Fibroblast of mammary gland (primary cell): Measurements from ENCODE around the gene NFIB.
A peak's percentile ranks its signal among the peaks of the same experiment; 100 is the strongest.

Experiments used
- DNase-seq: peaks from one replicate; pipeline ENCODE4 v3.0.0-alpha.2; 2010; ENCODE audit warnings: low read depth
- H3K4me3 ChIP-seq: 2 replicates; pipeline ENCODE4 v1.5.1; 2011; ENCODE audit warnings: low read depth, mild to moderate bottlenecking, low read length, moderate library complexity; ENCODE audit not compliant: control insufficient read depth
- TF ChIP-seq, protein P1 (sequence below): conservative IDR thresholded peaks from 2 replicates; pipeline ENCODE4 v1.5.1; 2011; ENCODE audit warnings: low read depth, low read length, inconsistent platforms; ENCODE audit not compliant: control insufficient read depth, insufficient read depth

NFIB gene

GRCh38 chr9:14081745-14082144, 232.2 kb downstream of the NFIB start:
- no peak overlapping the region for H3K4me3 ChIP-seq
- TF ChIP-seq, protein P1, sequence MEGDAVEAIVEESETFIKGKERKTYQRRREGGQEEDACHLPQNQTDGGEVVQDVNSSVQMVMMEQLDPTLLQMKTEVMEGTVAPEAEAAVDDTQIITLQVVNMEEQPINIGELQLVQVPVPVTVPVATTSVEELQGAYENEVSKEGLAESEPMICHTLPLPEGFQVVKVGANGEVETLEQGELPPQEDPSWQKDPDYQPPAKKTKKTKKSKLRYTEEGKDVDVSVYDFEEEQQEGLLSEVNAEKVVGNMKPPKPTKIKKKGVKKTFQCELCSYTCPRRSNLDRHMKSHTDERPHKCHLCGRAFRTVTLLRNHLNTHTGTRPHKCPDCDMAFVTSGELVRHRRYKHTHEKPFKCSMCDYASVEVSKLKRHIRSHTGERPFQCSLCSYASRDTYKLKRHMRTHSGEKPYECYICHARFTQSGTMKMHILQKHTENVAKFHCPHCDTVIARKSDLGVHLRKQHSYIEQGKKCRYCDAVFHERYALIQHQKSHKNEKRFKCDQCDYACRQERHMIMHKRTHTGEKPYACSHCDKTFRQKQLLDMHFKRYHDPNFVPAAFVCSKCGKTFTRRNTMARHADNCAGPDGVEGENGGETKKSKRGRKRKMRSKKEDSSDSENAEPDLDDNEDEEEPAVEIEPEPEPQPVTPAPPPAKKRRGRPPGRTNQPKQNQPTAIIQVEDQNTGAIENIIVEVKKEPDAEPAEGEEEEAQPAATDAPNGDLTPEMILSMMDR = no peak
- no peak for DNase-seq

GRCh38 chr9:14080959-14081542, 232.9 kb downstream of the NFIB start:
- peak; percentile 53 for DNase-seq
- TF ChIP-seq, protein P1 = no peak

DNA sequence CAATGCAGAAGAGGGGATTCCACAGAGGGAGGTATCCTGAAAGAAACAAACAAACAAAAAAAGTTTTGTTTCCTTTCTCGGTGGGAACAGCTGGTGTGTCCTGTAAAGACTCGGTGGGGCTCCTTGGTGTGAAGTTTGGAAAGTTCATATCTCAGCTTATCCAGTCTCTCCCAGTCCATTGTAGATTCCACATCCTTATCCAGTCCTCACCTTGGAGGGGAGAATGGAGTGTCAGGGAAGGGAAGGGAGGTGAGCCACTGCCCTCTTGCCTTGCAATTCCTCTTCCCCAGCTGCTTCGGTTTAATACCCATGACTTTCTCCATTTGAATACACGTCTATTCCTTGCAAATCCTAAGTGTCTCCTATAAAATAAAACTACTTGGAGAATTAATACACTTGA, 234.5 kb downstream of the NFIB start:
- TF ChIP-seq, protein P1 = no peak
- no peak overlapping the region for H3K4me3 ChIP-seq
- DNase-seq = no peak

More at GRCh38 chr9:14080959-14081542, 232.9 kb downstream of the NFIB start:
- H3K4me3 ChIP-seq = no peak overlapping the region

DNA sequence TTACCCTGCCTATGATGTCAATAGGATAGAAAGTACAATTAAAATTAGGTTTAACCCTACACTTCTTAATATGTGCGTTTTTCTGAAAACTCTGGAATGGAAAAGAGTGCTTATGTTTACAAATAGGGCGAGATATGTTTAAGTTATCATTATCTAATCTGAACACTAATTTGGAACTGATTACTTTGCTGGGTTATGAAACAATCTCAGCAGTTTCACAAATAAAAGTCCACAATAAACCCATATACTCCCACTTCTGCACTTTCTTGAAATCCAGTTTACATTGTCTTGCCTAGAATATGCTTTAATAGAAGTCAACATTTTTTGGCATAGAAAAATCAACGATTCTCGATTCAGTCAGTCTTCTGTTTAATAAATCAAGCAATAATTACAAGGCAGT, 236.3 kb downstream of the NFIB start:
- no peak overlapping the region for H3K4me3 ChIP-seq
- TF ChIP-seq, protein P1 = no peak
- no peak for DNase-seq

GRCh38 chr9:14075218-14075617, 238.7 kb downstream of the NFIB start:
- DNase-seq = no peak
- TF ChIP-seq, protein P1 = no peak
- H3K4me3 ChIP-seq = no peak overlapping the region

DNA sequence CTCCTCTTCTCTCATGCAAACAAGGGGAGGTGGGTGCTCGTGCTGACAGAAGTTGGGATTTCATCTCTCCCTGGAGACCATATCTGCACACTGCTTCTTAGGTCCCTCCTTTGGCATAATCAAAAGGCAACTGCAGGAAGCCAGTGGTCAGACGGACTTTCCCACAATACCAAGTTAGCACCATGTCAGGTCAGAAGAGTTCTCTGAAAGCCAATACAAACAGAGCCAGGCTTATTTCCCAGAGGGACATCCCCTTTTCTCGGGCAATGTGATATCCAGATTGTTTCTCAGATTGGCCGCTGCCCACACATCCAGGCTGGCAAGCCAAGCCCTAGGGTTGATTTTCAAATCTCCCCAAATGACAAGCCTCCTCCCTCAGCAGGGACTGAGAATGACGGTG, 241.1 kb downstream of the NFIB start:
- no peak for DNase-seq
- TF ChIP-seq, protein P1 = no peak
- H3K4me3 ChIP-seq = no peak overlapping the region

GRCh38 chr9:14071484-14071883, 242.5 kb downstream of the NFIB start:
- TF ChIP-seq, protein P1 = no peak
- no peak overlapping the region for H3K4me3 ChIP-seq

More at GRCh38 chr9:14071484-14071883, 242.5 kb downstream of the NFIB start:
- no peak for DNase-seq
